HepG2 (cell line): ENCODE results near the gene C2orf15. TPM values are rescaled to one million over a fixed set of nuclear protein-coding genes. Genes with fewer than 3 reads are reported as not detected.

Experiments
- ARNTL ChIP-seq: sonication (generic); formaldehyde crosslinking; IDR thresholded peaks from 2 replicates; pipeline ENCODE4 v1.4.0; 2020; ENCODE audit warnings: mild to moderate bottlenecking, missing genetic modification reagents
- ESRRA ChIP-seq: sonication (generic); formaldehyde crosslinking; IDR thresholded peaks from 2 replicates; pipeline ENCODE4 v1.5.1; 2020; ENCODE audit warnings: mild to moderate bottlenecking, low read depth, missing genetic modification reagents
- ETV5 ChIP-seq: IDR thresholded peaks from 2 replicates; pipeline ENCODE4 v1.6.1; 2018; ENCODE audit warnings: missing biosample characterization, missing genetic modification reagents, inconsistent platforms, borderline replicate concordance
- KLF9 ChIP-seq: IDR thresholded peaks from 2 replicates; pipeline ENCODE4 v1.6.1; 2016; ENCODE audit warnings: low read depth
- NCOA1 ChIP-seq: sonication (generic); formaldehyde crosslinking; IDR thresholded peaks from 2 replicates; pipeline ENCODE4 v1.9.0; 2021; ENCODE audit warnings: missing genetic modification reagents
- PLRG1 ChIP-seq: fragments of 450-650 bp; conservative IDR thresholded peaks from 2 replicates; pipeline ENCODE4 v1.6.1; 2016
- SIX4 ChIP-seq: sonication (generic); formaldehyde crosslinking; IDR thresholded peaks from 2 replicates; pipeline ENCODE4 v1.4.0; 2020; ENCODE audit warnings: missing genetic modification reagents
- SSRP1 ChIP-seq: IDR thresholded peaks from 2 replicates; pipeline ENCODE4 v1.6.1; 2016; ENCODE audit warnings: control low read depth
- TBX2 ChIP-seq: sonication (generic); formaldehyde crosslinking; IDR thresholded peaks from 2 replicates; pipeline ENCODE4 v1.5.0; 2020; ENCODE audit warnings: missing genetic modification reagents, mild to moderate bottlenecking, borderline replicate concordance
- ZNF12 ChIP-seq: sonication (generic); formaldehyde crosslinking; IDR thresholded peaks from 2 replicates; pipeline ENCODE4 v1.5.0; 2020; ENCODE audit warnings: missing genetic modification reagents
- ZNF18 ChIP-seq: sonication (generic); formaldehyde crosslinking; IDR thresholded peaks from 2 replicates; pipeline ENCODE4 v1.8.0; 2022; ENCODE audit warnings: mild to moderate bottlenecking, missing genetic modification reagents; ENCODE audit not compliant: insufficient replicate concordance
- ZNF33A ChIP-seq: sonication (generic); formaldehyde crosslinking; IDR thresholded peaks from 2 replicates; pipeline ENCODE4 v1.5.1; 2020; ENCODE audit warnings: missing genetic modification reagents, mild to moderate bottlenecking, moderate library complexity, borderline replicate concordance
- ZNF674 ChIP-seq: sonication (generic); formaldehyde crosslinking; IDR thresholded peaks from 2 replicates; pipeline ENCODE4 v1.5.0; 2020; ENCODE audit warnings: low read depth, mild to moderate bottlenecking, missing genetic modification reagents
- ZSCAN30 ChIP-seq: sonication (generic); formaldehyde crosslinking; IDR thresholded peaks from 2 replicates; pipeline ENCODE4 v1.5.0; 2020; ENCODE audit warnings: mild to moderate bottlenecking, missing genetic modification reagents
- polyA plus RNA-seq, 8 experiments: library from polyadenylated mRNA; depleted of rRNA in 3 of 8; stranded (reverse) in 7 of 8; unstranded in 1 of 8; fragments of >200 nt; fragmentation: Illumina TruSeq in 4 of 8; extraction: Trizol in 4 of 8; gene quantifications; 2 replicates each; pipeline versions ENCODE4 v1.2.1 to v1.2.3, GENCODE V29; 2011 to 2016; ENCODE audit warnings: low read depth in 4 of 8, missing spikeins in 1 of 8, mixed read lengths in 1 of 8; ENCODE audit not compliant: insufficient read depth in 1 of 8
- total RNA-seq, 5 experiments: library from RNA; depleted of rRNA; stranded (reverse); fragments of >200 nt; fragmentation: Illumina TruSeq; extraction: Trizol; gene quantifications; 2 replicates each; pipeline ENCODE4 v1.2.3, GENCODE V29; 2016; ENCODE audit warnings: low read depth in 1 of 5
- TF ChIP-seq, protein P1 (sequence below), 2 experiments: sonication (generic) in 1 of 2; formaldehyde crosslinking in 1 of 2; IDR thresholded peaks; 2 replicates each; pipeline versions ENCODE4 v1.6.1 to v1.9.0; 2014 to 2022; ENCODE audit warnings: antibody characterized with exemption in 1 of 2, borderline replicate concordance in 1 of 2, inconsistent platforms in 1 of 2, low read depth in 1 of 2, missing genetic modification reagents in 1 of 2
- TF ChIP-seq, protein P2 (sequence below): sonication (generic); formaldehyde crosslinking; IDR thresholded peaks from 2 replicates; pipeline ENCODE4 v1.4.0; 2020; ENCODE audit warnings: missing genetic modification reagents
- TF ChIP-seq, protein P3 (sequence below): sonication (generic); formaldehyde crosslinking; conservative IDR thresholded peaks from 2 replicates; pipeline ENCODE4 v1.4.0; 2020; ENCODE audit warnings: missing genetic modification reagents

Gene C2orf15
- total and polyA plus RNA-seq, 2 of the 13 experiments (the other 11 are each of a cell fraction or from before 2014, with no cell fraction given) = 5.5 to 8.3 TPM

GRCh38 chr2:99181624-99182000 is 40.1 kb downstream of the C2orf15 start (continued):
- TF ChIP-seq, protein P1, sequence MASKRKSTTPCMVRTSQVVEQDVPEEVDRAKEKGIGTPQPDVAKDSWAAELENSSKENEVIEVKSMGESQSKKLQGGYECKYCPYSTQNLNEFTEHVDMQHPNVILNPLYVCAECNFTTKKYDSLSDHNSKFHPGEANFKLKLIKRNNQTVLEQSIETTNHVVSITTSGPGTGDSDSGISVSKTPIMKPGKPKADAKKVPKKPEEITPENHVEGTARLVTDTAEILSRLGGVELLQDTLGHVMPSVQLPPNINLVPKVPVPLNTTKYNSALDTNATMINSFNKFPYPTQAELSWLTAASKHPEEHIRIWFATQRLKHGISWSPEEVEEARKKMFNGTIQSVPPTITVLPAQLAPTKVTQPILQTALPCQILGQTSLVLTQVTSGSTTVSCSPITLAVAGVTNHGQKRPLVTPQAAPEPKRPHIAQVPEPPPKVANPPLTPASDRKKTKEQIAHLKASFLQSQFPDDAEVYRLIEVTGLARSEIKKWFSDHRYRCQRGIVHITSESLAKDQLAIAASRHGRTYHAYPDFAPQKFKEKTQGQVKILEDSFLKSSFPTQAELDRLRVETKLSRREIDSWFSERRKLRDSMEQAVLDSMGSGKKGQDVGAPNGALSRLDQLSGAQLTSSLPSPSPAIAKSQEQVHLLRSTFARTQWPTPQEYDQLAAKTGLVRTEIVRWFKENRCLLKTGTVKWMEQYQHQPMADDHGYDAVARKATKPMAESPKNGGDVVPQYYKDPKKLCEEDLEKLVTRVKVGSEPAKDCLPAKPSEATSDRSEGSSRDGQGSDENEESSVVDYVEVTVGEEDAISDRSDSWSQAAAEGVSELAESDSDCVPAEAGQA (IDR thresholded peaks at IDR 0.05; ENCODE audit: low read depth) = no peak
- TF ChIP-seq, protein P1 (CRISPR knock-in tag; IDR thresholded peaks at IDR 0.05; ENCODE audit: borderline replicate concordance) = no peak
- TF ChIP-seq ZNF12 = no peak
- TF ChIP-seq ARNTL (CRISPR knock-in tag) = no peak
- no peak for TF ChIP-seq TBX2 (CRISPR knock-in tag)
- TF ChIP-seq ZNF18 = peak; percentile 0
- TF ChIP-seq NCOA1 (CRISPR knock-in tag) = no peak
- TF ChIP-seq ETV5 (CRISPR knock-in tag) = no peak
- TF ChIP-seq SSRP1 = no peak
- TF ChIP-seq ZSCAN30 (CRISPR knock-in tag) = 0 out of 2 replicates have a peak, but pooled peaks have one; percentile 29
- no peak for TF ChIP-seq ZNF33A
- no peak for TF ChIP-seq SIX4 (CRISPR knock-in tag)
- TF ChIP-seq, protein P2, sequence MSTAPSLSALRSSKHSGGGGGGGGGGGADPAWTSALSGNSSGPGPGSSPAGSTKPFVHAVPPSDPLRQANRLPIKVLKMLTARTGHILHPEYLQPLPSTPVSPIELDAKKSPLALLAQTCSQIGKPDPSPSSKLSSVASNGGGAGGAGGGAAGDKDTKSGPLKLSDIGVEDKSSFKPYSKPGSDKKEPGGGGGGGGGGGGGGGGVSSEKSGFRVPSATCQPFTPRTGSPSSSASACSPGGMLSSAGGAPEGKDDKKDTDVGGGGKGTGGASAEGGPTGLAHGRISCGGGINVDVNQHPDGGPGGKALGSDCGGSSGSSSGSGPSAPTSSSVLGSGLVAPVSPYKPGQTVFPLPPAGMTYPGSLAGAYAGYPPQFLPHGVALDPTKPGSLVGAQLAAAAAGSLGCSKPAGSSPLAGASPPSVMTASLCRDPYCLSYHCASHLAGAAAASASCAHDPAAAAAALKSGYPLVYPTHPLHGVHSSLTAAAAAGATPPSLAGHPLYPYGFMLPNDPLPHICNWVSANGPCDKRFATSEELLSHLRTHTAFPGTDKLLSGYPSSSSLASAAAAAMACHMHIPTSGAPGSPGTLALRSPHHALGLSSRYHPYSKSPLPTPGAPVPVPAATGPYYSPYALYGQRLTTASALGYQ = no peak
- peak; percentile 1; the same call in 1 of the 2 replicates for TF ChIP-seq KLF9
- TF ChIP-seq, protein P3, sequence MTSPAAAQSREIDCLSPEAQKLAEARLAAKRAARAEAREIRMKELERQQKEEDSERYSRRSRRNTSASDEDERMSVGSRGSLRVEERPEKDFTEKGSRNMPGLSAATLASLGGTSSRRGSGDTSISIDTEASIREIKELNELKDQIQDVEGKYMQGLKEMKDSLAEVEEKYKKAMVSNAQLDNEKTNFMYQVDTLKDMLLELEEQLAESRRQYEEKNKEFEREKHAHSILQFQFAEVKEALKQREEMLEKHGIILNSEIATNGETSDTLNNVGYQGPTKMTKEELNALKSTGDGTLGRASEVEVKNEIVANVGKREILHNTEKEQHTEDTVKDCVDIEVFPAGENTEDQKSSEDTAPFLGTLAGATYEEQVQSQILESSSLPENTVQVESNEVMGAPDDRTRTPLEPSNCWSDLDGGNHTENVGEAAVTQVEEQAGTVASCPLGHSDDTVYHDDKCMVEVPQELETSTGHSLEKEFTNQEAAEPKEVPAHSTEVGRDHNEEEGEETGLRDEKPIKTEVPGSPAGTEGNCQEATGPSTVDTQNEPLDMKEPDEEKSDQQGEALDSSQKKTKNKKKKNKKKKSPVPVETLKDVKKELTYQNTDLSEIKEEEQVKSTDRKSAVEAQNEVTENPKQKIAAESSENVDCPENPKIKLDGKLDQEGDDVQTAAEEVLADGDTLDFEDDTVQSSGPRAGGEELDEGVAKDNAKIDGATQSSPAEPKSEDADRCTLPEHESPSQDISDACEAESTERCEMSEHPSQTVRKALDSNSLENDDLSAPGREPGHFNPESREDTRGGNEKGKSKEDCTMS (CRISPR knock-in tag) = no peak
- no peak for TF ChIP-seq PLRG1
- no peak for TF ChIP-seq ESRRA
- no peak for TF ChIP-seq ZNF674
